NCI-H1092 treated with DMSO at 0.1 percent for 48 hours (cell line): ENCODE measurements around the gene CCT8.

Source experiments
- DNase-seq: peaks from one replicate; lab custom pipeline; 2025; lab: John Stamatoyannopoulos, UW

The CCT8 gene

GRCh38 chr21:29078869-29079767 lies 5.7 kb upstream of the CCT8 start:
- DNase-seq = peak; percentile 18

GRCh38 chr21:29077651-29078090 lies 4.2 kb upstream of the CCT8 start:
- DNase-seq = peak; percentile 75

- peak; percentile 67 for DNase-seq
Observed at GRCh38 chr21:29076731-29077640, 3.5 kb upstream of the CCT8 start.

GRCh38 chr21:29075706-29076466 lies 2.4 kb upstream of the CCT8 start:
- DNase-seq = no peak

- DNase-seq = no peak
Observed at GRCh38 chr21:29074783-29075182, 1.3 kb upstream of the CCT8 start.

GRCh38 chr21:29074007-29074376 lies 544 bp upstream of the CCT8 start:
- DNase-seq = no peak

GRCh38 chr21:29072873-29073221 lies 601 bp downstream of the CCT8 start:
- no peak for DNase-seq

- DNase-seq = no peak
Observed at GRCh38 chr21:29064850-29065481, 8.5 kb downstream of the CCT8 start.

GRCh38 chr21:29056538-29057050 lies 16.9 kb downstream of the CCT8 start:
- DNase-seq = no peak

- DNase-seq = peak; percentile 18
Observed at GRCh38 chr21:29056005-29056404, 17.4 kb downstream of the CCT8 start.

- no peak for DNase-seq
Observed at GRCh38 chr21:29055080-29055479, 18.4 kb downstream of the CCT8 start.

- no peak for DNase-seq
Observed at GRCh38 chr21:29053656-29054055, 19.8 kb downstream of the CCT8 start.

GRCh38 chr21:29053011-29053553 lies 20.4 kb downstream of the CCT8 start:
- DNase-seq = no peak

GRCh38 chr21:29052224-29052623 lies 21.2 kb downstream of the CCT8 start:
- no peak for DNase-seq

GRCh38 chr21:29034678-29035077 lies 38.8 kb downstream of the CCT8 start:
- no peak for DNase-seq

GRCh38 chr21:29033871-29034270 lies 39.6 kb downstream of the CCT8 start:
- no peak for DNase-seq

GRCh38 chr21:29033301-29033700 lies 40.1 kb downstream of the CCT8 start:
- DNase-seq = no peak

GRCh38 chr21:29030909-29031308 lies 42.5 kb downstream of the CCT8 start:
- DNase-seq = no peak

- no peak for DNase-seq
Observed at GRCh38 chr21:29029524-29029923, 43.9 kb downstream of the CCT8 start.

GRCh38 chr21:29025328-29025713 lies 48.1 kb downstream of the CCT8 start:
- DNase-seq = no peak
